K562 (cell line): ENCODE results near the gene LIN9. TPM values are rescaled to one million over a fixed set of nuclear protein-coding genes. Genes with fewer than 3 reads are reported as not detected.

Experiments used
- CBFA2T3 ChIP-seq: fragments of 450-650 bp; IDR thresholded peaks from 2 replicates; pipeline ENCODE4 v1.6.1; 2017
- CREBBP ChIP-seq: IDR thresholded peaks from one replicate; pipeline ENCODE4 v1.6.1; 2012; ENCODE audit warnings: low read depth, mild to moderate bottlenecking, control low read depth, inconsistent platforms, low read length
- DPF2 ChIP-seq: fragments of 450-650 bp; IDR thresholded peaks from 2 replicates; pipeline ENCODE4 v1.6.1; 2016
- JUND ChIP-seq, 2 experiments: IDR thresholded peaks; 2 replicates in 1 of 2; 3 replicates in 1 of 2; pipeline ENCODE4 v1.6.1; 2011; ENCODE audit warnings: borderline replicate concordance in 2 of 2, low read depth in 2 of 2, low read length in 2 of 2, improper control_type of control experiment in 1 of 2, missing biosample characterization in 1 of 2, missing genetic modification characterization in 1 of 2, missing genetic modification reagents in 1 of 2
- NCOA6 ChIP-seq: fragments of 450-650 bp; IDR thresholded peaks from 2 replicates; pipeline ENCODE4 v1.6.1; 2017; ENCODE audit warnings: mild to moderate bottlenecking
- NFIC ChIP-seq: fragments of 450-650 bp; IDR thresholded peaks from 2 replicates; pipeline ENCODE4 v1.6.1; 2017; ENCODE audit warnings: mild to moderate bottlenecking, inconsistent platforms
- RAD21 ChIP-seq, 2 experiments: fragments of 250-450 bp in 1 of 2; fragments of 450-650 bp in 1 of 2; sonication (Bioruptor Pico) in 1 of 2; formaldehyde crosslinking in 1 of 2; IDR thresholded peaks in 1 of 2; conservative IDR thresholded peaks in 1 of 2; 2 replicates each; pipeline versions ENCODE4 v1.4.0 to v1.8.0; 2020 to 2022; ENCODE audit warnings: mild to moderate bottlenecking in 2 of 2, moderate library complexity in 1 of 2
- STAT5A ChIP-seq: IDR thresholded peaks from 2 replicates; pipeline ENCODE4 v1.6.1; 2012; ENCODE audit warnings: low read length, inconsistent platforms, borderline replicate concordance
- TEAD4 ChIP-seq, 2 experiments: sonication (generic) in 1 of 2; formaldehyde crosslinking in 1 of 2; IDR thresholded peaks; 2 replicates each; pipeline versions ENCODE4 v1.6.1 to v1.8.0; 2012 to 2022; ENCODE audit warnings: borderline replicate concordance in 1 of 2, inconsistent platforms in 1 of 2, low read length in 1 of 2, mild to moderate bottlenecking in 1 of 2, missing genetic modification reagents in 1 of 2
- YY1 ChIP-seq, 3 experiments: IDR thresholded peaks; 2 replicates each; pipeline ENCODE4 v1.6.1; 2011; ENCODE audit warnings: low read length in 2 of 3, mild to moderate bottlenecking in 2 of 3, moderate library complexity in 2 of 3, borderline replicate concordance in 1 of 3, control low read depth in 1 of 3, low read depth in 1 of 3; ENCODE audit not compliant: insufficient read depth in 3 of 3, insufficient replicate concordance in 2 of 3, control insufficient read depth in 1 of 3, insufficient read length in 1 of 3; ENCODE audit errors: extremely low read depth in 1 of 3
- ZNF174 ChIP-seq: fragments of 250-450 bp; sonication (Bioruptor Pico); IDR thresholded peaks from 2 replicates; pipeline ENCODE4 v1.4.0; 2020; ENCODE audit warnings: mild to moderate bottlenecking
- polyA plus RNA-seq, 8 experiments: library from polyadenylated mRNA; depleted of rRNA in 4 of 8; stranded (reverse) in 5 of 8; unstranded in 3 of 8; fragments of >200 nt; fragmentation: Nextera tagmentation in 2 of 8; fragmentation: Illumina TruSeq in 1 of 8; extraction: Ambion mirVana in 2 of 8; extraction: Trizol in 1 of 8; gene quantifications; 2 replicates each; pipeline versions ENCODE4 v1.2.1 to v1.2.3, GENCODE V29; 2011 to 2014; ENCODE audit warnings: inconsistent platforms in 1 of 8, missing spikeins in 1 of 8
- total RNA-seq, 7 experiments: library from RNA; depleted of rRNA in 6 of 7; stranded (reverse); fragments of >200 nt in 6 of 7; fragmentation: Illumina TruSeq in 2 of 7; extraction: Trizol in 2 of 7; gene quantifications; 2 replicates each; pipeline versions ENCODE4 v1.2.1 to v1.2.3, GENCODE V29; 2011 to 2021; ENCODE audit warnings: low replicate concordance in 1 of 7
- TF ChIP-seq, protein P1 (sequence below): fragments of 250-450 bp; sonication (Bioruptor Pico); IDR thresholded peaks from 2 replicates; pipeline ENCODE4 v1.5.0; 2022; ENCODE audit warnings: mild to moderate bottlenecking
- TF ChIP-seq, protein P2 (sequence below): sonication (generic); formaldehyde crosslinking; IDR thresholded peaks from 2 replicates; pipeline ENCODE4 v1.8.0; 2022; ENCODE audit warnings: mild to moderate bottlenecking, low read depth, missing genetic modification reagents
- TF ChIP-seq, protein P3 (sequence below), 2 experiments: fragments of 450-650 bp; IDR thresholded peaks; 2 replicates each; pipeline ENCODE4 v1.6.1; 2016; ENCODE audit warnings: mild to moderate bottlenecking in 2 of 2, borderline replicate concordance in 1 of 2, low read depth in 1 of 2, moderate library complexity in 1 of 2

LIN9 gene
- total and polyA plus RNA-seq, 9 of the 15 experiments (the other 6 are each of a cell fraction or from before 2014, with no cell fraction given): 18.8 to 33.0 (median 25.5) TPM

DNA sequence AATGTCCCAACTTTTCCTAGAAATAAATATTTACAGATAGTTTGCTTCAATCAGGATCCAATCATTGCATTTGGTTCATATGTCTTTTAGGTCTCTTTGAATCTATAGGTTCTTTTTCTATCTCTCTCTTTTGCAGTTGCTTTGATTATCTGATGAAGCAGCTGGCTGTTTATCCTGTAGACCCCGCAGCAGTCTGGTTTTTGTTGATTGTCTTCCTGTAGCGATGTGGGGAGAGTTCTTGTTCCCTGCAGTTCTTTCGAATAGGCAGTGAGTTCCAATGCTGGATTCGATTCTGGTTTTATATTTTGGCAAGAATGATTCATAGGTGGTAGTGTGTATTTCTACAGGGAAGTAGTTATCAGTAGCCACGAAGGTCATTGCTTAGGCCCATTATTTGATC is 92.9 kb downstream of the LIN9 start (continued):
- TF ChIP-seq, protein P1, sequence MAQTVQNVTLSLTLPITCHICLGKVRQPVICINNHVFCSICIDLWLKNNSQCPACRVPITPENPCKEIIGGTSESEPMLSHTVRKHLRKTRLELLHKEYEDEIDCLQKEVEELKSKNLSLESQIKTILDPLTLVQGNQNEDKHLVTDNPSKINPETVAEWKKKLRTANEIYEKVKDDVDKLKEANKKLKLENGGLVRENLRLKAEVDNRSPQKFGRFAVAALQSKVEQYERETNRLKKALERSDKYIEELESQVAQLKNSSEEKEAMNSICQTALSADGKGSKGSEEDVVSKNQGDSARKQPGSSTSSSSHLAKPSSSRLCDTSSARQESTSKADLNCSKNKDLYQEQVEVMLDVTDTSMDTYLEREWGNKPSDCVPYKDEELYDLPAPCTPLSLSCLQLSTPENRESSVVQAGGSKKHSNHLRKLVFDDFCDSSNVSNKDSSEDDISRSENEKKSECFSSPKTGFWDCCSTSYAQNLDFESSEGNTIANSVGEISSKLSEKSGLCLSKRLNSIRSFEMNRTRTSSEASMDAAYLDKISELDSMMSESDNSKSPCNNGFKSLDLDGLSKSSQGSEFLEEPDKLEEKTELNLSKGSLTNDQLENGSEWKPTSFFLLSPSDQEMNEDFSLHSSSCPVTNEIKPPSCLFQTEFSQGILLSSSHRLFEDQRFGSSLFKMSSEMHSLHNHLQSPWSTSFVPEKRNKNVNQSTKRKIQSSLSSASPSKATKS: no peak
- TF ChIP-seq RAD21 (CRISPR knock-in tag; conservative IDR thresholded peaks at IDR 0.05 in 1 of 2, IDR thresholded peaks at IDR 0.05 in 1 of 2): no peak
- TF ChIP-seq CREBBP: no peak
- TF ChIP-seq, protein P2, sequence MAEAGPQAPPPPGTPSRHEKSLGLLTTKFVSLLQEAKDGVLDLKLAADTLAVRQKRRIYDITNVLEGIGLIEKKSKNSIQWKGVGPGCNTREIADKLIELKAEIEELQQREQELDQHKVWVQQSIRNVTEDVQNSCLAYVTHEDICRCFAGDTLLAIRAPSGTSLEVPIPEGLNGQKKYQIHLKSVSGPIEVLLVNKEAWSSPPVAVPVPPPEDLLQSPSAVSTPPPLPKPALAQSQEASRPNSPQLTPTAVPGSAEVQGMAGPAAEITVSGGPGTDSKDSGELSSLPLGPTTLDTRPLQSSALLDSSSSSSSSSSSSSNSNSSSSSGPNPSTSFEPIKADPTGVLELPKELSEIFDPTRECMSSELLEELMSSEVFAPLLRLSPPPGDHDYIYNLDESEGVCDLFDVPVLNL (CRISPR knock-in tag): no peak
- TF ChIP-seq NFIC: peak; percentile 38
- peak; percentile 30; the same call in 1 of the 2 replicates for TF ChIP-seq STAT5A
- peak; percentile 64 for TF ChIP-seq TEAD4 (IDR thresholded peaks at IDR 0.05; ENCODE audit: low read length)
- no peak for TF ChIP-seq TEAD4 (CRISPR knock-in tag; IDR thresholded peaks at IDR 0.05; ENCODE audit: borderline replicate concordance)
- TF ChIP-seq YY1 (IDR thresholded peaks at IDR 0.05; ENCODE audit: borderline replicate concordance in 1 of 3, control insufficient read depth in 1 of 3, extremely low read depth in 1 of 3, insufficient read depth in 3 of 3, insufficient read length in 1 of 3, insufficient replicate concordance in 2 of 3, low read depth in 1 of 3, low read length in 2 of 3): no peak
- 0 out of 2 replicates have a peak, but pooled peaks have one; percentile 50 for TF ChIP-seq DPF2
- no peak for TF ChIP-seq ZNF174 (CRISPR knock-in tag)
- TF ChIP-seq NCOA6: no peak
- TF ChIP-seq JUND (IDR thresholded peaks at IDR 0.05; ENCODE audit: borderline replicate concordance, low read depth, low read length): no peak
- no peak for TF ChIP-seq JUND (tag; IDR thresholded peaks at IDR 0.05; ENCODE audit: borderline replicate concordance, low read depth, low read length)
- peak; percentile 81 for TF ChIP-seq CBFA2T3
- TF ChIP-seq, protein P3, sequence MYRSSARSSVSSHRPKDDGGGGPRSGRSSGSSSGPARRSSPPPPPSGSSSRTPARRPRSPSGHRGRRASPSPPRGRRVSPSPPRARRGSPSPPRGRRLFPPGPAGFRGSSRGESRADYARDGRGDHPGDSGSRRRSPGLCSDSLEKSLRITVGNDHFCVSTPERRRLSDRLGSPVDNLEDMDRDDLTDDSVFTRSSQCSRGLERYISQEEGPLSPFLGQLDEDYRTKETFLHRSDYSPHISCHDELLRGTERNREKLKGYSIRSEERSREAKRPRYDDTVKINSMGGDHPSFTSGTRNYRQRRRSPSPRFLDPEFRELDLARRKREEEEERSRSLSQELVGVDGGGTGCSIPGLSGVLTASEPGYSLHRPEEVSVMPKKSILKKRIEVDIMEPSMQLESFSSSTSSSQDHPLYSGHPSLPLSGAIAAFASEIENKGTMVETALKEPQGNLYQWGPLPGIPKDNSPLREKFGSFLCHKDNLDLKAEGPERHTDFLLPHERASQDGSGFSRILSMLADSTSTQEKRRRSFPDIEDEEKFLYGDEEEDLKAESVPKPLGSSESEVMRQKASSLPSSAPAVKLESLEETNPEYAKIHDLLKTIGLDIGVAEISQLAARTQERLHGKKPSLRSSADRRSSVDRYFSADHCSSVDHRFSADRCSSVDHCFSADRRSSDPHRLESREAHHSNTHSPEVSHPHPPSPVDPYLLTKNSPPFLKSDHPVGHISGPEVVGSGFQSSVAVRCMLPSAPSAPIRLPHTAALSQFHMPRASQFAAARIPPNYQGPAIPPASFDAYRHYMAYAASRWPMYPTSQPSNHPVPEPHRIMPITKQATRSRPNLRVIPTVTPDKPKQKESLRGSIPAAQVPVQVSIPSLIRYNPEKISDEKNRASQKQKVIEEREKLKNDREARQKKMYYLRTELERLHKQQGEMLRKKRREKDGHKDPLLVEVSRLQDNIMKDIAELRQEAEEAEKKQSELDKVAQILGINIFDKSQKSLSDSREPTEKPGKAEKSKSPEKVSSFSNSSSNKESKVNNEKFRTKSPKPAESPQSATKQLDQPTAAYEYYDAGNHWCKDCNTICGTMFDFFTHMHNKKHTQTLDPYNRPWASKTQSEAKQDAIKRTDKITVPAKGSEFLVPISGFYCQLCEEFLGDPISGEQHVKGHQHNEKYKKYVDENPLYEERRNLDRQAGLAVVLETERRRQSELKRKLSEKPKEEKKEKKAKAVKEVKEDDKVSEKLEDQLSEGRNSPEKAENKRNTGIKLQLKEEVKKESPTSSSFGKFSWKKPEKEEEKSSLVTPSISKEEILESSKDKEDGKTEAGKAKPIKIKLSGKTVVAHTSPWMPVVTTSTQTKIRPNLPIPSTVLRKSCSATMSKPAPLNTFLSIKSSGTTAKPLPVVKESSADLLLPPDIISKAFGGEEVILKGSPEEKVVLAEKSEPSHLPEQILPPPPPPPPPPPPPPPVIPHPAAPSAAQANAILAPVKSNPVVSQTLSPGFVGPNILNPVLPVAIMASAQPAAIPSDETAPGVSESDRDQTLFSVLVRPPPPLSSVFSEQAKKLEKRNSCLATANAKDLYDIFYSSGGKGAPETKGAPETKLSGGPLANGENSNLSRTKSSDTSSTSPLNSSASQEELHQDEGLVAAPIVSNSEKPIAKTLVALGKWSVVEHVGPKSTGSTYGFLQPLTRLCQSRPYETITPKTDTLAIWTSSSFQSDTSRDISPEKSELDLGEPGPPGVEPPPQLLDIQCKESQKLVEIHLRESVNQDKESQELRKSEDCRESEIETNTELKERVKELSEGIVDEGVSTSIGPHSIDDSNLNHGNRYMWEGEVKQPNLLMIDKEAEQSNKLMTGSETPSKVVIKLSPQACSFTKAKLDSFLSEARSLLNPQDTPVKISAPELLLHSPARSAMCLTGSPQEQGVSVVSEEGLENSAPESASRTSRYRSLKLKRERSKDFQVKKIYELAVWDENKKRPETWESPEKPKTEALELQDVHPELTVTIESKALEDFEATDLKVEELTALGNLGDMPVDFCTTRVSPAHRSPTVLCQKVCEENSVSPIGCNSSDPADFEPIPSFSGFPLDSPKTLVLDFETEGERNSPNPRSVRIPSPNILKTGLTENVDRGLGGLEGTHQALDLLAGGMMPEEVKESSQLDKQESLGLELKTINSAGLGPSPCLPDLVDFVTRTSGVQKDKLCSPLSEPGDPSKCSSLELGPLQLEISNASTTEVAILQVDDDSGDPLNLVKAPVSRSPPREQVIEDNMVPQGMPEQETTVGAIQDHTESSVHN (IDR thresholded peaks at IDR 0.05; ENCODE audit: borderline replicate concordance in 1 of 2, low read depth in 1 of 2): no peak
